ENCODE results near the gene CKB. TPM values are rescaled to one million over a fixed set of nuclear protein-coding genes. Genes with fewer than 3 reads are reported as not detected.

The CKB gene
- total RNA-seq, 6 donors from 2014 or later = 168 to 303 (median 231) TPM

DNA sequence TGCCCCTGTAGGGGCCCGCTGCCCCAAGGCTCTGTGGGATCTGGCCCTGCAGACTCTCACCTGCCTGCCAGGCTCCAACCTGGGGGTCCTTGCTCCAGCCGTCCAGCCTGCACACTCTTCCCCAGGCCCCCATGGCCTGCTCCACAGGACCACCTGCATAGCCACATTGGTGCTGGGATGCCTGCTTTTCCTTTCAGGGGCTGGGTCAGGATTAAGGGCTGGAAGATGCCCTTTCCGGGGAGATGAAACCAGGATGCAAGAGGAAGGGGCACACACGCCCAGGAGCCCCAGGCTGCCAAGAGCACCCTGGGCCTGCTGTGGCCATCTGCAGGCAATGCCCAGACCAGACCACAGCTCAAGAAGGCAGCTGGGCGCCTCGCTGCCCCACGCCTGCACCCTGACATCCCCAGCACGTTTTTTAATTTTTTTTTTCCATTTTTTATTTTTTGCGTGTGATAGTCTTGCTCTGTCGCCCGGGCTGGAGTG, 24.9 kb upstream of the CKB start:
- H3K4me3 ChIP-seq = no peak overlapping the region
- WGBS, 2 donors = 90% methylated on average over 9 to 10 of the region's 11 CpGs
- H3K9me3 ChIP-seq = no peaks in the 10 kb centered on the region
- no peaks in the 10 kb centered on the region for H3K36me3 ChIP-seq
- ATAC-seq (ENCODE audit: low FRiP score in 2 of 2) = no peak
- peaks cover 32 to 55% (median 37%) of the 10 kb centered on the region in 4 donors for H3K4me1 ChIP-seq
- no peak overlapping the region for H3K27ac ChIP-seq
- TF ChIP-seq POLR2A (IDR thresholded peaks at IDR 0.05) (no peak), EP300 (IDR thresholded peaks at IDR 0.05) (no peak), POLR2AphosphoS5 (IDR thresholded peaks at IDR 0.05) (no peak)
- TF ChIP-seq, protein P1, sequence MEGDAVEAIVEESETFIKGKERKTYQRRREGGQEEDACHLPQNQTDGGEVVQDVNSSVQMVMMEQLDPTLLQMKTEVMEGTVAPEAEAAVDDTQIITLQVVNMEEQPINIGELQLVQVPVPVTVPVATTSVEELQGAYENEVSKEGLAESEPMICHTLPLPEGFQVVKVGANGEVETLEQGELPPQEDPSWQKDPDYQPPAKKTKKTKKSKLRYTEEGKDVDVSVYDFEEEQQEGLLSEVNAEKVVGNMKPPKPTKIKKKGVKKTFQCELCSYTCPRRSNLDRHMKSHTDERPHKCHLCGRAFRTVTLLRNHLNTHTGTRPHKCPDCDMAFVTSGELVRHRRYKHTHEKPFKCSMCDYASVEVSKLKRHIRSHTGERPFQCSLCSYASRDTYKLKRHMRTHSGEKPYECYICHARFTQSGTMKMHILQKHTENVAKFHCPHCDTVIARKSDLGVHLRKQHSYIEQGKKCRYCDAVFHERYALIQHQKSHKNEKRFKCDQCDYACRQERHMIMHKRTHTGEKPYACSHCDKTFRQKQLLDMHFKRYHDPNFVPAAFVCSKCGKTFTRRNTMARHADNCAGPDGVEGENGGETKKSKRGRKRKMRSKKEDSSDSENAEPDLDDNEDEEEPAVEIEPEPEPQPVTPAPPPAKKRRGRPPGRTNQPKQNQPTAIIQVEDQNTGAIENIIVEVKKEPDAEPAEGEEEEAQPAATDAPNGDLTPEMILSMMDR (IDR thresholded peaks at IDR 0.05) = no peak
- H3K27me3 ChIP-seq = no peaks in the 10 kb centered on the region
- DNase-seq = no peak

DNA sequence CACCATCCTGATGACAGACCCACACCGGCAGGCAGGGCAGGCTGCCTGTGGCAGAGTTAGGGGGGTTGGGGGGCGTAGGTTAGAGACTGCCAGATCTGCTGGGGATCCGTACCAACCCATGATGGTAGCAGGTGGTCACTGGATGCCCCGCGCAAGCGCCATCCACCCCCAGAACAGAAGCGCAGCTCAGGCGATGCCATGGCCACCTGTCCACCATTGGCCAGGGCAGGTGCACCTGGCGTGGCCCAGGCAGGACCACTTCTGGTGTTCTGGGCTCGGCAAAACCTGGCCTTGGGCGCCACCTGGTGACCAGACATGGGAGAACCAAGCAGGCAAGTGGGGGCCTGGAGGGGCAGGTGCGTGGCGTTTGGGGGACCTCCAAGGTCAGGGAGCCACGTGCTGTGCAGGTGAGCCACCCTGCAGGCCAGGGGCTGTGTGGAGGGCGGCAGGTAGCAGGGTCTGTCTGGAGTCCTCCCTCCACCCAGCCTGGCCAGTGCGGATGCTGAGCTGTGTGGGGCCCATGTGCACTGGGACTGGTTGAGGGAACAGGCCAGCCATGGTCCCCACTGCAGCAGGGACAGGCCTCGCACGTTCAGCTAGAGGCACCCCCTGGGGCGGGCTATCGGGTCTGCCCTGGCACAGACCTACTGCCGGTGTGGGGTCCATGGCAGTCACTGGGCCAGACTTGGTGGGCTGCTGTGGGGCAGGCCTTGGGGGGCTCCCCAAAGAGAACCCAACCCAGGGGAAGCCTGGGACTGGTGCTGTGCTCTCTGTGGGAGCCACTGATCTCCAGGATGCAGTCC, 24.2 kb upstream of the CKB start:
- TF ChIP-seq POLR2A (IDR thresholded peaks at IDR 0.05) (peak in 1 of 4 donors; percentile 9), EP300 (IDR thresholded peaks at IDR 0.05) (no peak), POLR2AphosphoS5 (IDR thresholded peaks at IDR 0.05) (no peak)
- TF ChIP-seq, protein P1 (IDR thresholded peaks at IDR 0.05) = peak; percentile 77 to 97 (median 95)
- 32 to 36% methylated on average over 6 to 14 of the region's 21 CpGs for WGBS, 2 donors
- Histone ChIP-seq H3K27me3 (no peaks in the 10 kb centered on the region), H3K4me1 (peaks cover 36 to 55% (median 40%) of the 10 kb centered on the region in 4 donors), H3K9me3 (no peaks in the 10 kb centered on the region), H3K36me3 (no peaks in the 10 kb centered on the region), H3K27ac (no peak overlapping the region), H3K4me3 (no peak overlapping the region)
- DNase-seq = peak; percentile 76 to 86
- ATAC-seq (ENCODE audit: low FRiP score in 2 of 2) = peak; percentile 45 to 63

DNA sequence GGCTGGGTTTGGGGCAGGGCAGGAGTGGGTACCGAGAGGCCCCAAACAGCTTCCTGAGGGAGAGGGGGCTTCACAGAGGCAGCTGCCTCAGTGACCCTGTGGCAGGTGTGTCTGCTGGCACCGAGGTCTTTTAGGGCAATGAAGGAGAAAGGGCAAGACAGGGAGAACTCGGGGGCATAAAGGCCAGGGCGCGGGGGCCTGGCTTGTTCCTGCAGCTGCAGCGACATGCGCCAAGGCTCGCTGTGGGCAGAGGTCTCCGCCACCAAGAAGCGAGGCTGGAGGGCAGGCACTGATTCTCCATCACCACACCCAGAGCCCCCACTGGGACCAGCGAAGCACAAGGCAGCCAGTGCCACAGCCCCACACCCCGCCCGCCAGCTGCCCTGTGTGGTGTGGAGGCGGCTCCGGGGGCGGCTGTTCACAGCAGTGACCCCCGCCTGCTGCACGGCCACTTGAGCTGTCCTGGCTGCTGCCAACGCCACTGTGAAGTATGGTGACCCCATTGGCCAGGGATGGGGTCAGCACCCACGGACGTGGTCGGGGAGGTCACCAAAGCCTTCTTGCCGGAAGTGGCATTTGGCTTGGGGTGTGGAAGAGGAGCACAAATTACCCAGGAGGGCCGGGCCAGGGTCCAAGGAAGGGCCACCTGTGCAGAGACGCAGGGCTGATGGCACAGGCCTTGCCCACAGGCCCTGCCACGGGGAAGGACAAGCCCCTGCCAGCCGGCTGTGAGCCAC, 23.5 kb upstream of the CKB start:
- peak in 1 of 2 donors; percentile 76 for DNase-seq
- peaks cover 36 to 58% (median 45%) of the 10 kb centered on the region in 4 donors for H3K4me1 ChIP-seq

DNA sequence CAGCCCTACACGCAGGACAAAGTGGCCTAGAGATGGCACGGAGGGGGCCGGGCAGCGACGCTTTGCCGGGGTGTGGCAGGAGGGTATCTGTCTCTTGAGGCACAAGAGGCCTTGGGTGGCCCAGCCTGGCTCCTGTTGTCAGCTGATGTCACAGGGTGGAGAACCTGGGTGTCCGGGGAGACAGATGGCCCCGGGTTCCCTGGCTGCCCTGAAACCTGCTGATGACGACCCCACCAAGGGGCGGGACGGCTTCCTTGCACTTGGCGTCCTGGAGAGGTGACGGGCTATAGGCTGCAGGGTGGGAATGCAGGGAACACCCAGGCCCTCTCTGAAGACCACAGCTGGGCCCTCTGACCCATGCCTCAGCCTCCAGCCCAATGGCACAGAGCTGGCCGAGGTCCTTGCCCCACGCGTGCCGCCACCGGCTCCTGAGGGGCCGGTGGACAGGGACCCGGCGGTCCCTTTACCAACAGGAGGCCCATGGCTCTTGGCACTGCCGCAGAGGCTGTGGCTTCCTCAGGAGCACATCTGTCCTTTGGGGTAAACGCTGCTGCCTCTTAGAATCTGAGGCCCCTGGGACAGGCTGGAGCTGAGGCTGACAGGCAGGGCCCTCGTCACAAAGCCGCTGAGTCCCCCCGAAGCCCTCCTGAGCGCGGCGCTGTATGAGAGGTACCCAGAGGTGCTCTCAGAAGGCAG, 22.7 kb upstream of the CKB start:
- Histone ChIP-seq H3K4me1 (peaks cover 34 to 58% (median 46%) of the 10 kb centered on the region in 4 donors), H3K36me3 (no peaks in the 10 kb centered on the region)
- DNase-seq = peak in 1 of 2 donors; percentile 72

More for the DNA sequence above, 23.5 kb upstream of the CKB start:
- TF ChIP-seq EP300 (IDR thresholded peaks at IDR 0.05) = no peak
- TF ChIP-seq, protein P1 (IDR thresholded peaks at IDR 0.05) = no peak
- Histone ChIP-seq H3K9me3 (no peaks in the 10 kb centered on the region), H3K27ac (no peak overlapping the region), H3K36me3 (no peaks in the 10 kb centered on the region), H3K27me3 (no peaks in the 10 kb centered on the region), H3K4me3 (no peak overlapping the region)
- ATAC-seq (ENCODE audit: low FRiP score in 2 of 2) = no peak
- WGBS, 2 donors = 82 to 83% methylated on average over 15 to 21 of the region's 27 CpGs

More for the DNA sequence above, 22.7 kb upstream of the CKB start:
- Histone ChIP-seq H3K4me3 (no peak overlapping the region), H3K27ac (no peak overlapping the region), H3K9me3 (no peaks in the 10 kb centered on the region), H3K27me3 (no peaks in the 10 kb centered on the region)
- 90 to 91% methylated on average over 6 to 26 of the region's 29 CpGs for WGBS, 2 donors
- ATAC-seq (ENCODE audit: low FRiP score in 2 of 2) = no peak
- no peak for TF ChIP-seq POLR2A (IDR thresholded peaks at IDR 0.05)
- TF ChIP-seq EP300 (IDR thresholded peaks at IDR 0.05) = no peak
- no peak for TF ChIP-seq POLR2AphosphoS5 (IDR thresholded peaks at IDR 0.05)
- TF ChIP-seq, protein P1 (IDR thresholded peaks at IDR 0.05) = no peak
